GM12878 (cell line): ENCODE measurements around the gene NUAK1. TPM values are rescaled to one million over a fixed set of nuclear protein-coding genes. Genes with fewer than 3 reads are reported as not detected.

Experiments
- ATAC-seq: fragments of 200-7000 bp; cut with Tn5 transposase; 3 replicates; pipeline ENCODE4 v1.9.1; 2020; ENCODE audit warnings: mild to moderate bottlenecking, moderate library complexity
- BruUV-seq: library from RNA; stranded (reverse); fragments of 400-500 nt; replicated peaks from 2 replicates; lab custom pipeline; 2021; lab: Mats Ljungman, UMichigan
- CTCF ChIA-PET: fragments of 300-600 bp; sonication (Branson Sonifier 250); formaldehyde crosslinking; extraction: SDS; loops from one replicate; lab custom pipeline; 2021; ENCODE audit warnings: inconsistent platforms; lab: Yijun Ruan, JAX
- POLR2A ChIA-PET: fragments of 350-600 bp; formaldehyde crosslinking; extraction: SDS; loops from one replicate; lab custom pipeline; 2021; ENCODE audit warnings: inconsistent platforms; lab: Charles Lee
- RAD21 ChIA-PET: fragments of 300-600 bp; sonication (Branson Sonifier 250); formaldehyde crosslinking; loops from one replicate; lab custom pipeline; 2023; ENCODE audit warnings: antibody characterized with exemption; ENCODE audit not compliant: unreplicated experiment; lab: Charles Lee
- SMC1A ChIA-PET: fragments of 300-600 bp; sonication (Branson Sonifier 250); formaldehyde crosslinking; loops from one replicate; lab custom pipeline; 2023; ENCODE audit not compliant: unreplicated experiment, uncharacterized antibody; lab: Charles Lee
- DNase-seq: peaks from one replicate; pipeline ENCODE4 v3.0.0-alpha.2; 2011; ENCODE audit warnings: low read depth, low spot score
- FAIRE-seq: peaks from 3 replicates; lab custom pipeline; 2011; peaks lifted over from hg19 to GRCh38; lab: Jason Lieb, UNC
- H2AFZ ChIP-seq: 2 replicates; pipeline ENCODE4 v1.6.0; 2011; ENCODE audit warnings: low read depth, low read length, control low read depth; ENCODE audit not compliant: control insufficient read depth
- H3K27ac ChIP-seq: 2 replicates; pipeline ENCODE4 v1.5.1; 2011; ENCODE audit warnings: control low read depth; ENCODE audit not compliant: control insufficient read depth, insufficient read depth
- H3K27me3 ChIP-seq, 2 experiments: replicated peaks in 1 of 2; 2 replicates each; pipeline versions ENCODE4 v1.6.0 to v1.6.1; 2011; ENCODE audit warnings: low read length in 1 of 2; ENCODE audit not compliant: control insufficient read depth in 2 of 2, insufficient read depth in 2 of 2
- H3K36me3 ChIP-seq, 2 experiments: 2 replicates each; pipeline ENCODE4 v1.5.1; 2011; ENCODE audit warnings: low read length in 1 of 2; ENCODE audit not compliant: control insufficient read depth in 2 of 2, insufficient read depth in 2 of 2
- H3K4me1 ChIP-seq: 2 replicates; pipeline ENCODE4 v1.6.1; 2011; ENCODE audit warnings: mild to moderate bottlenecking, low read length, moderate library complexity, mixed read lengths; ENCODE audit not compliant: control insufficient read depth, insufficient read depth
- H3K4me2 ChIP-seq: 2 replicates; pipeline ENCODE4 v1.6.0; 2011; ENCODE audit warnings: control low read depth; ENCODE audit not compliant: control insufficient read depth, insufficient read depth
- H3K4me3 ChIP-seq: fragments of 200-600 bp; sonication (generic); 2 replicates; pipeline ENCODE4 v1.5.1; 2016
- H3K79me2 ChIP-seq: 2 replicates; pipeline ENCODE4 v1.6.0; 2011; ENCODE audit warnings: low read length; ENCODE audit not compliant: control insufficient read depth, insufficient read depth
- H3K9ac ChIP-seq: 2 replicates; pipeline ENCODE4 v1.8.0; 2011; ENCODE audit warnings: low read length, control low read depth, mixed read lengths; ENCODE audit not compliant: control insufficient read depth, insufficient read depth
- H3K9me3 ChIP-seq: replicated peaks from 3 replicates; pipeline ENCODE4 v1.5.1; 2011; ENCODE audit warnings: mild to moderate bottlenecking, low read length; ENCODE audit not compliant: control insufficient read depth, insufficient read depth
- H4K20me1 ChIP-seq: 2 replicates; pipeline ENCODE4 v1.6.0; 2011; ENCODE audit not compliant: control insufficient read depth, insufficient read depth
- ATF7 ChIP-seq: fragments of 450-650 bp; IDR thresholded peaks from 2 replicates; pipeline ENCODE4 v1.6.1; 2016; ENCODE audit warnings: low read depth, mild to moderate bottlenecking
- BACH1 ChIP-seq: fragments of 450-650 bp; IDR thresholded peaks from 2 replicates; pipeline ENCODE4 v1.6.1; 2017; ENCODE audit warnings: mild to moderate bottlenecking, borderline replicate concordance
- BHLHE40 ChIP-seq, 2 experiments: fragments of 450-650 bp in 1 of 2; IDR thresholded peaks; 2 replicates each; pipeline ENCODE4 v1.6.1; 2011 to 2017; ENCODE audit warnings: low read depth in 2 of 2, borderline replicate concordance in 1 of 2, improper control_type of control experiment in 1 of 2, low read length in 1 of 2, mild to moderate bottlenecking in 1 of 2
- BRCA1 ChIP-seq: IDR thresholded peaks from 2 replicates; pipeline ENCODE4 v1.6.1; 2011; ENCODE audit warnings: low read depth, low read length, improper control_type of control experiment
- EP300 ChIP-seq, 2 experiments: fragments of 150-350 bp in 1 of 2; IDR thresholded peaks; 2 replicates each; pipeline ENCODE4 v1.6.1; 2011 to 2012; ENCODE audit warnings: low read depth in 2 of 2, low read length in 2 of 2, borderline replicate concordance in 1 of 2, improper control_type of control experiment in 1 of 2, inconsistent platforms in 1 of 2; ENCODE audit not compliant: control insufficient read depth in 1 of 2
- JUND ChIP-seq: IDR thresholded peaks from 2 replicates; pipeline ENCODE4 v1.6.1; 2012; ENCODE audit warnings: low read depth, mild to moderate bottlenecking, low read length, improper control_type of control experiment, moderate library complexity
- KDM1A ChIP-seq: fragments of 200-600 bp; sonication (generic); IDR thresholded peaks from 2 replicates; pipeline ENCODE4 v1.6.1; 2016; ENCODE audit warnings: borderline replicate concordance
- POLR2AphosphoS2 ChIP-seq: IDR thresholded peaks from 2 replicates; pipeline ENCODE4 v1.6.1; 2011; ENCODE audit warnings: low read depth, mild to moderate bottlenecking, low read length, improper control_type of control experiment, moderate library complexity
- RAD21 ChIP-seq: IDR thresholded peaks from 2 replicates; pipeline ENCODE4 v1.6.1; 2011; ENCODE audit warnings: mild to moderate bottlenecking, low read depth, low read length, moderate library complexity; ENCODE audit not compliant: insufficient read depth
- RAD51 ChIP-seq: fragments of 450-650 bp; IDR thresholded peaks from 2 replicates; pipeline ENCODE4 v1.6.1; 2016; ENCODE audit warnings: moderate library complexity, mild to moderate bottlenecking, inconsistent platforms
- SMC3 ChIP-seq: IDR thresholded peaks from 2 replicates; pipeline ENCODE4 v1.6.1; 2011; ENCODE audit warnings: low read length, improper control_type of control experiment, borderline replicate concordance
- WGBS: methylation state at CpG from one replicate; pipeline ENCODE4 v1.1.6; 2016; ENCODE audit warnings: low lambda C conversion rate; ENCODE audit not compliant: insufficient replicate concordance, insufficient coverage; ENCODE audit errors: missing lambda C conversion rate; 5-methylcytosine and 5-hydroxymethylcytosine counted together
- in situ Hi-C: fragments of 300-500 bp; cut with MboI; formaldehyde crosslinking; loops from 9 replicates; pipeline ENCODE4 v1.14.3; 2018; ENCODE audit warnings: mixed read lengths
- intact Hi-C: fragments of 100-400 bp; cut with micrococcal nuclease; formaldehyde crosslinking; loops from one replicate; pipeline ENCODE4 v1.14.2; 2022; ENCODE audit not compliant: unreplicated experiment
- polyA plus RNA-seq, 11 experiments: library from polyadenylated mRNA; depleted of rRNA in 4 of 11; unstranded in 6 of 11; stranded (reverse) in 5 of 11; fragments of >200 nt; fragmentation: Nextera tagmentation in 4 of 11; fragmentation: Illumina TruSeq in 1 of 11; extraction: Ambion mirVana in 4 of 11; extraction: Trizol in 1 of 11; gene quantifications; 1 replicate in 1 of 11; 2 replicates in 10 of 11; pipeline versions ENCODE4 v1.2.1 to v1.2.3, GENCODE V29; 2011 to 2016; ENCODE audit warnings: inconsistent platforms in 2 of 11, missing spikeins in 2 of 11, low read depth in 1 of 11
- total RNA-seq, 4 experiments: library from RNA; depleted of rRNA in 3 of 4; stranded (reverse); fragments of >200 nt in 3 of 4; fragmentation: Illumina TruSeq in 1 of 4; extraction: Trizol in 1 of 4; gene quantifications; 2 replicates each; pipeline versions ENCODE4 v1.2.1 to v1.2.3, GENCODE V29; 2013 to 2021
- TF ChIP-seq, protein P1 (sequence below): fragments of 450-650 bp; formaldehyde crosslinking; IDR thresholded peaks from 2 replicates; pipeline ENCODE4 v1.5.0; 2022; ENCODE audit warnings: mild to moderate bottlenecking, missing genetic modification characterization

NUAK1 gene
- total and polyA plus RNA-seq, 10 of the 15 experiments (the other 5 are each of a cell fraction or from before 2014, with no cell fraction given), result 0.03 to 0.42 (median 0.08) TPM; not detected in 2

DNA sequence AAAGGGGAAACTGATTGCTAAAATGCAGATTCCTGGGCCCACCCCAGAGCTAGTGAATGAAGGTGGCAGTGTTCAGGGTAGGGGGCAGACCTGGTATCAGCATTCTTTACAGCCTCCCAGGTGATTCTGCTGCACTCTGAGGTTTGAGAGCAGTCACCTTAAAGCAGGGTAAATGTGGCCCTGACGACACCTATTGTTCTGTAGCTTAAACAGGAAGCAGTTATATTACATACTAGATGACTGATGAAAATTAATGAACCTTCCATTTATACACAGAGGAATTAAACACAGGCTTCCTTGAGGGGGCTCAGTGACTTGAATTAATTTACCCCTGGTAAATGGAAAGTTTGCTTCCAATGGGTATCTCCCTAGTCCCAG lies 25.3 kb downstream of the NUAK1 start:
- TF ChIP-seq BHLHE40 (IDR thresholded peaks at IDR 0.05; ENCODE audit: borderline replicate concordance in 1 of 2, low read depth in 2 of 2, low read length in 1 of 2) (0 out of 4 replicates have a peak, but pooled peaks of 1 of the 2 experiments have one; percentile 4), JUND (no peak)
- Histone ChIP-seq H4K20me1 (no peaks in the 10 kb centered on the region), H3K9ac (no peak overlapping the region), H2AFZ (no peak overlapping the region), H3K4me3 (no peak overlapping the region), H3K27ac (no peak overlapping the region), H3K79me2 (no peaks in the 10 kb centered on the region), H3K9me3 (no peaks in the 10 kb centered on the region), H3K4me2 (no peak overlapping the region), H3K4me1 (no peaks in the 10 kb centered on the region), H3K36me3 (no peaks in the 10 kb centered on the region), H3K27me3 (peaks cover 0 to 4% of the 10 kb centered on the region in 2 experiments; a peak in 2 of 4 replicates)
- intact Hi-C loops, result no loop called here
- ATAC-seq (peak; percentile 50), DNase-seq (no peak), FAIRE-seq (no peak)
- ChIA-PET POLR2A (no interaction called here), CTCF (interaction anchor here (1.0 to 3.0 kb wide), 3 partner anchors 13 to 81 kb away, joined by 3 to 12 read pairs (median 3); no protein-coding TSS in a partner anchor), RAD21 (interaction anchor here (1.8 kb wide), 2 partner anchors 17 to 23 kb away, joined by 4 to 6 read pairs; no protein-coding TSS in a partner anchor), SMC1A (interaction anchor here (0.7 to 1.4 kb wide), 4 partner anchors 14 to 803 kb away, joined by 3 to 4 read pairs (median 3); no protein-coding TSS in a partner anchor)
- no TSS peak for BruUV-seq
- WGBS, result 0% methylated on average over 1 of the region's 1 CpG
- in situ Hi-C loops, result no loop called here

DNA sequence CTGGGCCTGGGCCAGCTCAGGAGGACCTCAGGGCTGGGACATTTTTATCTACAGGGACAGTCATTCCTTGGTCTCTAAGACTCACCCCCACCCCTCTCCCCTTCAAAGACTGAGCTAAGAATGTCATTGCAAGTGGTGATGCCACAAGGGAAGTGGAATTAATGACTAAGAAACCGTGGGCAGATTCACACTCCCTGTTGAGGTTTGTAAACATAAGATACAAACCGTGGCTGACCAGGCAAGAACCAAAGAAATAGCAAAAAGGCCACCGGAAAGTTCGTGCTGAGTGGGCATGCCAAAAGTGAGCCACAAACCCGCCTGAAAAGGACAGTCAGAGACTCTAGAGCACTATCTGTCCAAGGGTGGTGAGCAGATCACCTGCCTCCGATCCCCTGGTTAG lies 25.7 kb downstream of the NUAK1 start:
- H3K27me3 ChIP-seq, result peaks cover 0 to 3% of the 10 kb centered on the region in 2 experiments; a peak in 2 of 4 replicates
- no peaks in the 10 kb centered on the region for H3K9me3 ChIP-seq
- RAD21 ChIA-PET, result interaction anchor here (1.8 kb wide), 2 partner anchors 16 to 23 kb away, joined by 4 to 6 read pairs; no protein-coding TSS in a partner anchor
- in situ Hi-C loops (no loop called here), intact Hi-C loops (no loop called here)
- CTCF ChIA-PET, result interaction anchor here (1.7 to 3.0 kb wide), 2 partner anchors 23 to 81 kb away, joined by 3 to 12 read pairs; no protein-coding TSS in a partner anchor
- BruUV-seq, result no TSS peak
- DNase-seq (peak; percentile 7), FAIRE-seq (no peak), ATAC-seq (peak; percentile 72)
- SMC1A ChIA-PET, result interaction anchor here (0.7 to 1.4 kb wide), 4 partner anchors 10 to 27 kb away, joined by 3 to 4 read pairs (median 3); no protein-coding TSS in a partner anchor
- H3K36me3 ChIP-seq, result no peaks in the 10 kb centered on the region
- H2AFZ ChIP-seq, result no peak overlapping the region
- no peaks in the 10 kb centered on the region for H3K4me1 ChIP-seq
- WGBS, result 10% methylated on average over 6 of the region's 6 CpGs
- POLR2A ChIA-PET, result no interaction called here
- no peaks in the 10 kb centered on the region for H3K79me2 ChIP-seq
- H3K4me2 ChIP-seq, result no peak overlapping the region
- H3K4me3 ChIP-seq, result no peak overlapping the region
- no peaks in the 10 kb centered on the region for H4K20me1 ChIP-seq
- H3K27ac ChIP-seq, result no peak overlapping the region
- H3K9ac ChIP-seq, result no peak overlapping the region
- TF ChIP-seq RAD21 (no peak), SMC3 (no peak), KDM1A (no peak), BACH1 (no peak; the same call in 1 of the 2 replicates), EP300 (IDR thresholded peaks at IDR 0.05; ENCODE audit: borderline replicate concordance in 1 of 2, control insufficient read depth in 1 of 2, low read depth in 2 of 2, low read length in 2 of 2) (peak; percentile 12 to 49; a peak in 1 of 4 replicates), POLR2AphosphoS2 (no peak), BRCA1 (no peak), RAD51 (no peak), ATF7 (peak; percentile 69)
- TF ChIP-seq, protein P1, sequence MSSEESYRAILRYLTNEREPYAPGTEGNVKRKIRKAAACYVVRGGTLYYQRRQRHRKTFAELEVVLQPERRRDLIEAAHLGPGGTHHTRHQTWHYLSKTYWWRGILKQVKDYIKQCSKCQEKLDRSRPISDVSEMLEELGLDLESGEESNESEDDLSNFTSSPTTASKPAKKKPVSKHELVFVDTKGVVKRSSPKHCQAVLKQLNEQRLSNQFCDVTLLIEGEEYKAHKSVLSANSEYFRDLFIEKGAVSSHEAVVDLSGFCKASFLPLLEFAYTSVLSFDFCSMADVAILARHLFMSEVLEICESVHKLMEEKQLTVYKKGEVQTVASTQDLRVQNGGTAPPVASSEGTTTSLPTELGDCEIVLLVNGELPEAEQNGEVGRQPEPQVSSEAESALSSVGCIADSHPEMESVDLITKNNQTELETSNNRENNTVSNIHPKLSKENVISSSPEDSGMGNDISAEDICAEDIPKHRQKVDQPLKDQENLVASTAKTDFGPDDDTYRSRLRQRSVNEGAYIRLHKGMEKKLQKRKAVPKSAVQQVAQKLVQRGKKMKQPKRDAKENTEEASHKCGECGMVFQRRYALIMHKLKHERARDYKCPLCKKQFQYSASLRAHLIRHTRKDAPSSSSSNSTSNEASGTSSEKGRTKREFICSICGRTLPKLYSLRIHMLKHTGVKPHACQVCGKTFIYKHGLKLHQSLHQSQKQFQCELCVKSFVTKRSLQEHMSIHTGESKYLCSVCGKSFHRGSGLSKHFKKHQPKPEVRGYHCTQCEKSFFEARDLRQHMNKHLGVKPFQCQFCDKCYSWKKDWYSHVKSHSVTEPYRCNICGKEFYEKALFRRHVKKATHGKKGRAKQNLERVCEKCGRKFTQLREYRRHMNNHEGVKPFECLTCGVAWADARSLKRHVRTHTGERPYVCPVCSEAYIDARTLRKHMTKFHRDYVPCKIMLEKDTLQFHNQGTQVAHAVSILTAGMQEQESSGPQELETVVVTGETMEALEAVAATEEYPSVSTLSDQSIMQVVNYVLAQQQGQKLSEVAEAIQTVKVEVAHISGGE (CRISPR knock-in tag), result no peak
